IMR-90 (cell line): ENCODE data around the gene PSME2. TPM values are rescaled to one million over a fixed set of nuclear protein-coding genes. Genes with fewer than 3 reads are reported as not detected.

Experiments
- ATAC-seq: fragments of 200-7000 bp; cut with Tn5 transposase; 2 replicates; pipeline ENCODE4 v1.9.1; 2020; ENCODE audit warnings: low read depth, mild to moderate bottlenecking, moderate library complexity
- BruUV-seq: library from RNA; stranded (reverse); fragments of 400-500 nt; replicated peaks from 2 replicates; lab custom pipeline; 2021; lab: Mats Ljungman, UMichigan
- CTCF ChIA-PET: fragments of 300-600 bp; formaldehyde crosslinking; extraction: SDS; loops from one replicate; lab custom pipeline; 2021; ENCODE audit warnings: antibody characterized with exemption; lab: Yijun Ruan, JAX
- POLR2A ChIA-PET: fragments of 300-600 bp; sonication (Branson Sonifier 250); formaldehyde crosslinking; loops from one replicate; lab custom pipeline; 2022; ENCODE audit warnings: antibody characterized with exemption; ENCODE audit not compliant: unreplicated experiment; lab: Charles Lee
- DNase-seq: peaks from one replicate; pipeline ENCODE4 v3.0.0; 2013
- H2AFZ ChIP-seq: replicated peaks from 2 replicates; pipeline ENCODE3; 2013; ENCODE audit warnings: low read length, mild to moderate bottlenecking; ENCODE audit not compliant: poor library complexity
- H2AK5ac ChIP-seq: 2 replicates; pipeline ENCODE4 v1.6.1; 2013; ENCODE audit warnings: low read depth, low read length, inconsistent platforms
- H2AK9ac ChIP-seq: replicated peaks from 2 replicates; pipeline ENCODE3; 2013; ENCODE audit warnings: mild to moderate bottlenecking, low read depth, low read length, moderate library complexity; ENCODE audit not compliant: poor library complexity
- H2BK120ac ChIP-seq: 2 replicates; pipeline ENCODE4 v1.6.1; 2013; ENCODE audit warnings: low read depth, low read length, inconsistent platforms
- H2BK15ac ChIP-seq: 3 replicates; pipeline ENCODE4 v1.6.1; 2013; ENCODE audit warnings: low read depth, low read length, inconsistent platforms
- H2BK20ac ChIP-seq: 2 replicates; pipeline ENCODE4 v1.6.1; 2013; ENCODE audit warnings: low read depth, mild to moderate bottlenecking, inconsistent platforms, low read length, moderate library complexity
- H2BK5ac ChIP-seq: 2 replicates; pipeline ENCODE4 v1.6.1; 2013; ENCODE audit warnings: mild to moderate bottlenecking, low read depth, low read length, inconsistent platforms; ENCODE audit not compliant: poor library complexity, severe bottlenecking
- H3K14ac ChIP-seq: replicated peaks from 2 replicates; pipeline ENCODE4 v1.6.1; 2013; ENCODE audit warnings: low read depth, low read length, inconsistent platforms
- H3K18ac ChIP-seq: 2 replicates; pipeline ENCODE4 v1.6.1; 2013; ENCODE audit warnings: low read depth, low read length, control low read depth
- H3K23ac ChIP-seq: 2 replicates; pipeline ENCODE4 v1.6.1; 2013; ENCODE audit warnings: low read depth, low read length, inconsistent platforms
- H3K27ac ChIP-seq: 2 replicates; pipeline ENCODE4 v1.5.1; 2013; ENCODE audit warnings: mild to moderate bottlenecking, control low read depth, low read length; ENCODE audit not compliant: insufficient read depth
- H3K27me3 ChIP-seq: 2 replicates; pipeline ENCODE4 v1.6.1; 2013; ENCODE audit warnings: low read length; ENCODE audit not compliant: control insufficient read depth, insufficient read depth
- H3K36me3 ChIP-seq: 2 replicates; pipeline ENCODE4 v1.6.1; 2013; ENCODE audit warnings: low read length, mixed read lengths; ENCODE audit not compliant: control insufficient read depth, insufficient read depth
- H3K4ac ChIP-seq: 2 replicates; pipeline ENCODE4 v1.6.1; 2013; ENCODE audit warnings: low read depth, low read length, inconsistent platforms
- H3K4me1 ChIP-seq: 2 replicates; pipeline ENCODE4 v1.6.1; 2013; ENCODE audit warnings: low read length, mixed read lengths; ENCODE audit not compliant: control insufficient read depth, insufficient read depth
- H3K4me2 ChIP-seq: 2 replicates; pipeline ENCODE4 v1.6.1; 2013; ENCODE audit warnings: low read depth, mild to moderate bottlenecking, control low read depth, low read length, moderate library complexity
- H3K4me3 ChIP-seq: 2 replicates; pipeline ENCODE4 v1.5.1; 2013; ENCODE audit warnings: low read depth, mild to moderate bottlenecking, control low read depth, low read length, moderate library complexity; ENCODE audit not compliant: insufficient read depth
- H3K56ac ChIP-seq: 2 replicates; pipeline ENCODE4 v1.6.1; 2013; ENCODE audit warnings: low read length, inconsistent platforms; ENCODE audit not compliant: insufficient read depth; ENCODE audit errors: extremely low read depth
- H3K79me1 ChIP-seq, 2 experiments: 2 replicates each; pipeline ENCODE4 v1.6.1; 2013; ENCODE audit warnings: low read length in 2 of 2, inconsistent platforms in 1 of 2, low read depth in 1 of 2
- H3K9ac ChIP-seq: 2 replicates; pipeline ENCODE4 v1.6.1; 2013; ENCODE audit warnings: low read depth, low read length, control low read depth
- H3K9me1 ChIP-seq: 2 replicates; pipeline ENCODE4 v1.6.1; 2013; ENCODE audit warnings: low read length, inconsistent platforms; ENCODE audit not compliant: insufficient read depth
- H3K9me3 ChIP-seq: 2 replicates; pipeline ENCODE4 v1.6.1; 2013; ENCODE audit warnings: low read length; ENCODE audit not compliant: control insufficient read depth, insufficient read depth
- H4K20me1 ChIP-seq: 2 replicates; pipeline ENCODE4 v1.6.1; 2013; ENCODE audit warnings: low read length, inconsistent platforms; ENCODE audit not compliant: insufficient read depth
- H4K5ac ChIP-seq: 2 replicates; pipeline ENCODE4 v1.6.1; 2013; ENCODE audit warnings: mild to moderate bottlenecking, low read depth, low read length, control low read depth
- H4K8ac ChIP-seq, 2 experiments: 2 replicates each; pipeline ENCODE4 v1.6.1; 2013; ENCODE audit warnings: low read depth in 2 of 2, low read length in 2 of 2, control low read depth in 1 of 2, inconsistent platforms in 1 of 2
- H4K91ac ChIP-seq: 2 replicates; pipeline ENCODE4 v1.6.1; 2013; ENCODE audit warnings: low read depth, low read length, inconsistent platforms; ENCODE audit not compliant: insufficient read depth
- BHLHE40 ChIP-seq: fragments of 150-350 bp; IDR thresholded peaks from 2 replicates; pipeline ENCODE4 v1.6.1; 2016; ENCODE audit warnings: mild to moderate bottlenecking, low read depth, low read length
- CEBPB ChIP-seq: IDR thresholded peaks from 2 replicates; pipeline ENCODE4 v1.6.1; 2012; ENCODE audit warnings: low read depth, low read length, improper control_type of control experiment
- CHD1 ChIP-seq: IDR thresholded peaks from 2 replicates; pipeline ENCODE4 v1.6.1; 2012; ENCODE audit warnings: low read depth, low read length, improper control_type of control experiment
- CTCF ChIP-seq: conservative IDR thresholded peaks from 2 replicates; pipeline ENCODE4 v1.5.1; 2012; ENCODE audit warnings: mild to moderate bottlenecking, low read depth, low read length, improper control_type of control experiment
- FOS ChIP-seq: fragments of 150-350 bp; IDR thresholded peaks from 2 replicates; pipeline ENCODE4 v1.6.1; 2016; ENCODE audit warnings: low read depth, low read length
- MAFK ChIP-seq: IDR thresholded peaks from 2 replicates; pipeline ENCODE4 v1.6.1; 2012; ENCODE audit warnings: low read depth, low read length, improper control_type of control experiment
- MAZ ChIP-seq: IDR thresholded peaks from 2 replicates; pipeline ENCODE4 v1.6.1; 2012; ENCODE audit warnings: low read depth, mild to moderate bottlenecking, low read length, improper control_type of control experiment, moderate library complexity, borderline replicate concordance
- MXI1 ChIP-seq: IDR thresholded peaks from 2 replicates; pipeline ENCODE4 v1.6.1; 2012; ENCODE audit warnings: low read depth, mild to moderate bottlenecking, low read length, moderate library complexity, borderline replicate concordance
- NFE2L2 ChIP-seq: fragments of 150-350 bp; IDR thresholded peaks from 2 replicates; pipeline ENCODE4 v1.6.1; 2016; ENCODE audit warnings: low read depth, mild to moderate bottlenecking, low read length
- POLR2A ChIP-seq: IDR thresholded peaks from 2 replicates; pipeline ENCODE4 v1.6.1; 2012; ENCODE audit warnings: mild to moderate bottlenecking, low read depth, low read length
- RAD21 ChIP-seq: IDR thresholded peaks from 2 replicates; pipeline ENCODE4 v1.6.1; 2012; ENCODE audit warnings: low read length, improper control_type of control experiment
- RCOR1 ChIP-seq: IDR thresholded peaks from 2 replicates; pipeline ENCODE4 v1.6.1; 2012; ENCODE audit warnings: mild to moderate bottlenecking, low read length, improper control_type of control experiment; ENCODE audit not compliant: insufficient replicate concordance
- RFX5 ChIP-seq: IDR thresholded peaks from 2 replicates; pipeline ENCODE4 v1.8.0; 2012; ENCODE audit warnings: low read depth, mild to moderate bottlenecking, low read length, moderate library complexity
- SMC3 ChIP-seq: fragments of 150-350 bp; IDR thresholded peaks from 2 replicates; pipeline ENCODE4 v1.6.1; 2016; ENCODE audit warnings: low read depth, mild to moderate bottlenecking, antibody characterized with exemption, low read length, moderate library complexity
- WGBS, 2 experiments: methylation state at CpG; one replicate each; pipeline versions ENCODE4 v1.1.5 to v1.1.7; 2013; ENCODE audit warnings: missing lambda C conversion rate in 2 of 2; ENCODE audit not compliant: insufficient read length in 1 of 2; ENCODE audit errors: extremely low coverage in 2 of 2; 5-methylcytosine and 5-hydroxymethylcytosine counted together
- dilution Hi-C: fragments of 300-500 bp; cut with HindIII; formaldehyde crosslinking; loops from one replicate; pipeline ENCODE4 v1.14.3; 2018; ENCODE audit warnings: low sequenced_read_pairs; ENCODE audit not compliant: unreplicated experiment
- in situ Hi-C: fragments of 300-500 bp; cut with MboI; formaldehyde crosslinking; loops from 3 replicates; pipeline ENCODE4 v1.14.3; 2019; ENCODE audit warnings: low sequenced_read_pairs, inconsistent platforms, mixed read lengths
- intact Hi-C: fragments of 100-400 bp; cut with micrococcal nuclease; formaldehyde crosslinking; loops from 2 replicates; pipeline ENCODE4 v1.10.0; 2022
- polyA plus RNA-seq, 3 experiments: library from polyadenylated mRNA; depleted of rRNA; stranded (reverse); fragments of >200 nt; gene quantifications; 2 replicates each; pipeline ENCODE4 v1.2.3, GENCODE V29; 2012; ENCODE audit warnings: low replicate concordance in 1 of 3
- total RNA-seq: library from RNA; depleted of rRNA; stranded (reverse); fragments of >200 nt; gene quantifications from 2 replicates; pipeline ENCODE4 v1.2.3, GENCODE V29; 2012
- TF ChIP-seq, protein P1 (sequence below): fragments of 150-350 bp; IDR thresholded peaks from 2 replicates; pipeline ENCODE4 v1.6.1; 2017; ENCODE audit warnings: mild to moderate bottlenecking, antibody characterized with exemption, low read length, low read depth
- TF ChIP-seq, protein P2 (sequence below): fragments of 150-350 bp; IDR thresholded peaks from 2 replicates; pipeline ENCODE4 v1.6.1; 2016; ENCODE audit warnings: low read depth, mild to moderate bottlenecking, low read length, moderate library complexity, borderline replicate concordance

Gene PSME2
- total and polyA plus RNA-seq, 2 of the 4 experiments (the other 2 are of a cell fraction): 104 to 141 TPM

DNA sequence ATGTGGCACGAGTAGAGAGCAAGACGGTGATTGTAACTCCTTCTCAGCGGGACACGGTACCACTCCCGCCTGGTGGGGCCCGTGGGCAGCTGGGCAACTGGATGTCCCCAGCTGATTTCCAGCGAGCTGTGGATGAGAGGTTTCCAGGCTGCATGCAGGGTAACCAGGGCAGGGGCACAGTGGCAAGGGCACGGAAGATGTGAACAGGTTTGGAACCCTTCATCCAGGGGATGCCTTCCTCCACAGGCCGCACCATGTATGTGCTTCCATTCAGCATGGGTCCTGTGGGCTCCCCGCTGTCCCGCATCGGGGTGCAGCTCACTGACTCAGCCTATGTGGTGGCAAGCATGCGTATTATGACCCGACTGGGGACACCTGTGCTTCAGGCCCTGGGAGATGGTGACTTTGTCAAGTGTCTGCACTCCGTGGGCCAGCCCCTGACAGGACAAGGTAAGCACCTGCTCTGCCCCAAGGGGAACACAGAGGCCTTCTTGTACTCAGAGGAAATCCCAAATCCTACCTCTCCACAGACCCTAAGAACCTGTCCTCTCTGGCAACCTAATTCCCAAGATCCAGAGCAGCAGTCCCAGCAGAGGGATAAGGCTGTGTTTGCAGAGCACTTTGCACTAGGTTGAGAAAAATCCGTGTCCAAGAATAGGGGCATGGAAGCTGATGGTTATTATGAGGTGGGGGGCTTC is 48.0 kb downstream of the PSME2 start:
- Histone ChIP-seq H3K4me2 (no peak overlapping the region), H2AFZ (no peak overlapping the region), H3K27me3 (no peaks in the 10 kb centered on the region), H2BK120ac (no peak overlapping the region), H3K23ac (no peak overlapping the region), H2BK15ac (no peak overlapping the region), H4K91ac (no peak overlapping the region), H2AK9ac (peak overlapping the region; percentile 47), H2AK5ac (no peak overlapping the region), H3K79me1 (peaks cover 16 to 41% of the 10 kb centered on the region in 2 experiments), H3K14ac (no peak overlapping the region), H3K27ac (no peak overlapping the region), H4K8ac (no peak overlapping the region), H3K9ac (no peak overlapping the region), H2BK5ac (no peak overlapping the region), H3K9me1 (peaks cover 17% of the 10 kb centered on the region), H4K5ac (no peak overlapping the region), H3K18ac (no peak overlapping the region), H3K56ac (no peak overlapping the region), H3K4ac (no peak overlapping the region), H3K4me1 (peaks cover 8% of the 10 kb centered on the region), H3K36me3 (peaks cover 38% of the 10 kb centered on the region), H4K20me1 (peaks cover 19% of the 10 kb centered on the region; the same call in 1 of the 2 replicates), H3K4me3 (no peak overlapping the region), H2BK20ac (no peak overlapping the region), H3K9me3 (no peaks in the 10 kb centered on the region)
- ChIA-PET CTCF (no interaction called here), POLR2A (no interaction called here)
- BruUV-seq: no TSS peak
- 97% methylated on average over 7 of the region's 16 CpGs; no CpG with 5 or more reads in 1 of the 2 experiments for WGBS, 2 experiments
- in situ Hi-C loops (loop anchor here (10.0 kb wide), 1 partner anchor 124 kb away; no protein-coding TSS in a partner anchor), intact Hi-C loops (no loop called here), dilution Hi-C loops (no loop called here)
- ATAC-seq: no peak
- no peak for DNase-seq
- TF ChIP-seq RCOR1 (no peak), BHLHE40 (no peak), MXI1 (no peak), POLR2A (no peak), CHD1 (no peak), MAFK (no peak), CTCF (no peak), SMC3 (no peak), RAD21 (no peak), CEBPB (no peak), RFX5 (no peak), MAZ (no peak), NFE2L2 (no peak), FOS (no peak)
- TF ChIP-seq, protein P1, sequence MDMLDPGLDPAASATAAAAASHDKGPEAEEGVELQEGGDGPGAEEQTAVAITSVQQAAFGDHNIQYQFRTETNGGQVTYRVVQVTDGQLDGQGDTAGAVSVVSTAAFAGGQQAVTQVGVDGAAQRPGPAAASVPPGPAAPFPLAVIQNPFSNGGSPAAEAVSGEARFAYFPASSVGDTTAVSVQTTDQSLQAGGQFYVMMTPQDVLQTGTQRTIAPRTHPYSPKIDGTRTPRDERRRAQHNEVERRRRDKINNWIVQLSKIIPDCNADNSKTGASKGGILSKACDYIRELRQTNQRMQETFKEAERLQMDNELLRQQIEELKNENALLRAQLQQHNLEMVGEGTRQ: no peak
- TF ChIP-seq, protein P2, sequence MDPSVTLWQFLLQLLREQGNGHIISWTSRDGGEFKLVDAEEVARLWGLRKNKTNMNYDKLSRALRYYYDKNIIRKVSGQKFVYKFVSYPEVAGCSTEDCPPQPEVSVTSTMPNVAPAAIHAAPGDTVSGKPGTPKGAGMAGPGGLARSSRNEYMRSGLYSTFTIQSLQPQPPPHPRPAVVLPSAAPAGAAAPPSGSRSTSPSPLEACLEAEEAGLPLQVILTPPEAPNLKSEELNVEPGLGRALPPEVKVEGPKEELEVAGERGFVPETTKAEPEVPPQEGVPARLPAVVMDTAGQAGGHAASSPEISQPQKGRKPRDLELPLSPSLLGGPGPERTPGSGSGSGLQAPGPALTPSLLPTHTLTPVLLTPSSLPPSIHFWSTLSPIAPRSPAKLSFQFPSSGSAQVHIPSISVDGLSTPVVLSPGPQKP: no peak
